Activated CD4-positive, alpha-beta T cell treated with anti-CD3 and anti-CD28 coated beads, Interleukin-2, amount 10 ng/mL, durations not matched to agents 24 days and 14 days (primary cell): Measurements from ENCODE around the gene ANKRD16. TPM values are rescaled to one million over a fixed set of nuclear protein-coding genes. Genes with fewer than 3 reads are reported as not detected.
"Not testable (repeated sequence)": the region's sequence is repeated elsewhere in the genome, so short reads cannot be mapped to it uniquely, and the experiment has no call there.

ENCODE experiments used
- DNase-seq: peaks from one replicate; pipeline ENCODE4 v3.0.0; 2022
- H3K27ac Mint-ChIP-seq: one replicate; pipeline ENCODE4 v1.8.0; 2022; ENCODE audit warnings: mild to moderate bottlenecking, mixed read lengths
- H3K27me3 Mint-ChIP-seq: one replicate; pipeline ENCODE4 v1.8.0; 2022; ENCODE audit warnings: mixed read lengths
- H3K36me3 Mint-ChIP-seq: one replicate; pipeline ENCODE4 v1.8.0; 2022; ENCODE audit warnings: low read depth, mild to moderate bottlenecking, mixed read lengths
- H3K4me1 Mint-ChIP-seq: one replicate; pipeline ENCODE4 v1.8.0; 2021; ENCODE audit warnings: mixed read lengths
- H3K4me3 Mint-ChIP-seq: one replicate; pipeline ENCODE4 v1.8.0; 2022; ENCODE audit warnings: mild to moderate bottlenecking, moderate library complexity, mixed read lengths
- H3K9me3 Mint-ChIP-seq: one replicate; pipeline ENCODE4 v1.8.0; 2021; ENCODE audit warnings: mixed read lengths
- intact Hi-C: fragments of 100-400 bp; cut with micrococcal nuclease; formaldehyde crosslinking; loops from one replicate; pipeline ENCODE4 v1.15.1; 2023
- total RNA-seq: library from RNA; stranded (reverse); gene quantifications from 2 replicates; pipeline ENCODE4 v1.2.3, GENCODE V29; 2022

ANKRD16 gene
- total RNA-seq, 1 donor from 2014 or later, result 12.2 TPM

DNA sequence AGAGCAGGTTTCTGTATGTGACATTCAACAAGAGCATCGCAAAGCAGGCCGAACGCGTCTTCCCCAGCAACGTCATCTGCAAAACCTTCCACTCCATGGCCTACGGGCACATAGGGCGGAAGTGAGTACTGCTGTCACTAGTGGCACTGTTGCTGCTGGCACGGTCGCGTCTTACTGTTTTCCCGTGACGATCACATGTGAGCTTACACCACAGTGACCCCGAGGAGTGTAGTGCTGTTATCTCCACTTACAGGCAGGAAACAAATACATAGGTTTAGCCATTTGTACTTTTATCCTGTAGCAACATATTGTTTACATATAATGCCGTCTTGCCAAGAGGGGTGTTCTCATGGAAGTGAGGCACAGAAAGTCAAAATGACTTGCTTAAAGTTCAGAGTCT, 25.8 kb upstream of the ANKRD16 start:
- DNase-seq, result no peak
- peaks cover 65% of the 10 kb centered on the region for H3K36me3 Mint-ChIP-seq
- H3K4me1 Mint-ChIP-seq, result peaks cover 3% of the 10 kb centered on the region
- intact Hi-C loops, result no loop called here
- H3K4me3 Mint-ChIP-seq, result no peak overlapping the region
- H3K27ac Mint-ChIP-seq, result no peak overlapping the region
- H3K9me3 Mint-ChIP-seq, result no peaks in the 10 kb centered on the region
- no peaks in the 10 kb centered on the region for H3K27me3 Mint-ChIP-seq

DNA sequence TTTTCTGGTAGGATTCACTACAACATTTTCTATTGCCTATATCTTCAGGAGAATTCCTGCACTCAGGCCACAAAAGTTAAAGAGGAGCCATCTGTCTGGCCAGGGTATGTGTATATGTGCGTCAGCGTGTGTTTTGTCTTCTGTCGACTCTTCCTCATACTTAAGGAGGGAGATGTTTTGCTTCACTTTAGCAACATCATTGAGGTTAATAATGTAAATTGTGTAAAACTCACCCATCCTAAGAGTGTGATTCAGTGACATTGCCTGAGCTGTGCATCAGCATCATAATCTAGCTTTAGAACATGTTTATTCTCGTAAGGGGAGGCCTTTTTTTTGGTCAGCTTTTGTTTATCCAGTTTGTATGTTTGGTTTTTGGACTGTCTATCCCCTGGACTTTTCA, 24.0 kb upstream of the ANKRD16 start:
- Mint-ChIP-seq H3K36me3 (peaks cover 66% of the 10 kb centered on the region), H3K9me3 (no peaks in the 10 kb centered on the region), H3K4me1 (peaks cover 3% of the 10 kb centered on the region), H3K4me3 (no peak overlapping the region), H3K27ac (no peak overlapping the region), H3K27me3 (no peaks in the 10 kb centered on the region)
- intact Hi-C loops, result no loop called here
- no peak for DNase-seq

DNA sequence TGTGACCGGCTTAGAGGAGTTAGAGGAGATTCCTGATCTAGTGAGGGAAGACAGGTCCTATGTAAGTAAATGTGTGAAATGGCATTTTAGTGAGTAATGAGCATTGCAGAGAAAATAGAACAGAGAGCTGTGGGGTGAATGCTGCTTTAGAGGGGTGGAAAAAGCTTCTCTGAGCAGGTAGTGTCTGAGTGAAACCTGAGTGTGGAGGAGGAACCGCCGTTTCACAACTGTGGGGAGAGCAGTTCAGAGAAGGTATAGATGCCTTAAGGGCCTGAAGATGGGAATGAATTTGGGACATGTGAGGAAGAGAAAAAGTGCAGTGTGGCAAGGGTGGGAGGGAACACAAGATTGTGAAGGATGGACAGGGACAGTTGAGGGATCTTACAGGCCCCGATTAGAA, 22.0 kb upstream of the ANKRD16 start:
- intact Hi-C loops, result no loop called here
- Mint-ChIP-seq H3K9me3 (no peaks in the 10 kb centered on the region), H3K27me3 (no peaks in the 10 kb centered on the region), H3K4me3 (no peak overlapping the region), H3K27ac (peak overlapping the region; percentile 31), H3K36me3 (peaks cover 67% of the 10 kb centered on the region), H3K4me1 (peaks cover 4% of the 10 kb centered on the region)
- no peak for DNase-seq

DNA sequence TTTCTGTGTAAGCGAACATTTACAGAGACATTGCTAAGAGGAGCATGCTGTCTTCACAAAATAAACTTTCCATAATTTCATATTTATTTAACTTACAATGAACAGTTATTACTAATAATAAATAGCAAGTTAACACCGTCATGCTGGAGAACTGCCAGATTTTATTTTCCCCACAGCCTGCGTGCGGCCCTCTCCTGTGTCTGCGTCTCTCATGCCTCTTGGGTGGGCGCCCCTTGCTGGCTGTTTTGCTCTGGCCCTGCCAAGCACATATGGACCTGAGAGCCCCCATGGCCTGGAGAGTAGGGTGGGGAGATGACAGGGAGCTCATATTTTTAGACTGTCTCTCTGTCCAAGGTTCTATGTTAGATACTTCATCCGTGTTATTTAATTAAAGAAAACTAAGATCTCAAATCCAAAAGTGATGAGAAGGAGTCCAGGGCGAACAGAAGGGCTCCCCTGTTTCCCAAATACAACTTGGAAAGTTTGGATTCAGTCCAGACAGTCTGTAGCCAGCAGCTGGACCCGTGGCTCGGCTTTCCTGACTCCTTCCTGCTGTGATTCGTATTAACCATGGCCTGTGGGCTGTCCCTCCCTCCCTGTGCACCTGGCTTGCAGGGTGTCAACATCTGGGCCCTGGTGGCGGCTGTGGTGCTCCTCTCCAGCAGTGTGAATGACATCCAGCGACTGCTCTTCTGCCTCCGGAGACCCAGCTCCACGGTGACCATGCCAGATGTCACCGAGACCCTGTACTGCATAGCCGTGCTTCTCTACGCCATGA, 20.8 kb upstream of the ANKRD16 start:
- peaks cover 7% of the 10 kb centered on the region for H3K4me1 Mint-ChIP-seq
- no peak for DNase-seq
- no peaks in the 10 kb centered on the region for H3K9me3 Mint-ChIP-seq
- peaks cover 64% of the 10 kb centered on the region for H3K36me3 Mint-ChIP-seq
- intact Hi-C loops, result no loop called here
- H3K27ac Mint-ChIP-seq, result peak overlapping the region; percentile 43
- no peak overlapping the region for H3K4me3 Mint-ChIP-seq
- no peaks in the 10 kb centered on the region for H3K27me3 Mint-ChIP-seq

DNA sequence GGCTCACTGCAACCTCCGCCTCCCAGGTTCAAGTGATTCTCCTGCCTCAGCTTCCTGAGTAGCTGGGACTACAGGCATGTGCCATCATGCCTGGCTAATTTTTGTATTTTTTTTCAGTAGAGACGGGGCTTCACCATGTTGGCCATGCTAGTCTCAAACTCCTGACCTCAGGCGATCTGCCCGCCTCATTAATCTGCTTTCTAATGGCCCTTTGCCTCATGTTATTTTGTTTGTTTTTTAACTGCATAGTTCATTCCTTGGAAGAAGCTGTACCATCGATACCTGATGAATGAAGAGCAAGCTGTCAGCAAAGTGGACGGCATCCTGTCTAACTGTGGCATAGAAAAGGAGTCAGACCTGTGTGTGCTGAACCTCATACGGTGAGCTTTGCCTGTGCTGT, 19.0 kb upstream of the ANKRD16 start:
- peaks cover 13% of the 10 kb centered on the region for H3K4me1 Mint-ChIP-seq
- H3K27ac Mint-ChIP-seq, H3K4me3 Mint-ChIP-seq, DNase-seq, H3K27me3 Mint-ChIP-seq, H3K9me3 Mint-ChIP-seq, intact Hi-C loops: not testable (repeated sequence)
- peaks cover 63% of the 10 kb centered on the region for H3K36me3 Mint-ChIP-seq

DNA sequence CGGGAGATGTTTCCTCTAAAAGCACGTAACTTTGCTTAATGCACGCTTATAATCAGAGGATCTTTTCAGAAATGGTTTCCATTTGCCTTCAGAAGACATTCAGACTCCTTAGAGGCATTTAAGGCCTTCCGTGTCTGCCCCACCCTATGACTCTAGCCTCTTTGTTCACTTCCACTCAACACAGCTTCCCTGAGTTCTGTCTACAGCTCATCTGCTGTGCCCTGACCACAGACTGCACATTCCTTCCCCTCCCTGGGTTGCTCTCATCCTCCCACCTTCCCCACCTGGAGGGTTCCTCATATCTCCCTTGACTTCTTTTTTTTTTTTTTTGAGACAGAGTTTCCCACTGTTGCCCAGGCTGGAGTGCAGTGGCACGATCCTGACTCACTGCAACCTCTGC, 17.0 kb upstream of the ANKRD16 start:
- Mint-ChIP-seq H3K9me3 (no peaks in the 10 kb centered on the region), H3K4me1 (peaks cover 14% of the 10 kb centered on the region), H3K27me3 (no peaks in the 10 kb centered on the region), H3K27ac (no peak overlapping the region), H3K36me3 (peaks cover 65% of the 10 kb centered on the region), H3K4me3 (no peak overlapping the region)
- DNase-seq, result no peak
- intact Hi-C loops, result no loop called here

DNA sequence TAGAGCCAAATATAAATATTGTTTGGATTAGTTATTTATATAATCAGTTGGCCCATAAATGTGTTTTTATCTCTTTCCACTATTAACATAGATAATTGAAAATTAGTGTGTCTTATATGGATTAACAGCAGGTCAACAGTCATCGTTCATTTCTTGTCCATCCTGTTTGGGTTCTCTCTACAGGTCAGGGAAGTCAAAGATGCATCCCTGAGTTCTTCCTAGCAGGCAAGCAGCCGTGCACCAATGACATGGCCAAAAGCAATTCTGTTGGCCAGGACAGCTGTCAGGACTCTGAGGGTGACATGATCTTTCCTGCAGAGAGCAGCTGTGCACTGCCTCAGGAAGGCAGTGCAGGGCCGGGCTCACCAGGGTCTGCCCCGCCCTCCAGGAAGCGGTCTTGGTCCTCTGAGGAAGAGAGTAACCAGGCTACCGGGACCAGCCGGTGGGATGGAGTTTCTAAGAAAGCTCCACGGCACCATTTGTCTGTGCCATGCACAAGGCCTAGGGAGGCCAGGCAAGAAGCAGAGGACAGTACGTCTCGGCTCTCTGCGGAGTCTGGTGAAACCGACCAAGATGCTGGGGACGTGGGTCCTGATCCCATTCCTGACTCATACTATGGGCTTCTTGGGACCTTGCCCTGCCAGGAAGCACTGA, 16.3 kb upstream of the ANKRD16 start:
- Mint-ChIP-seq H3K36me3 (peaks cover 60% of the 10 kb centered on the region), H3K4me3 (no peak overlapping the region), H3K4me1 (peaks cover 11% of the 10 kb centered on the region), H3K27ac (no peak overlapping the region), H3K9me3 (no peaks in the 10 kb centered on the region), H3K27me3 (no peaks in the 10 kb centered on the region)
- intact Hi-C loops, result no loop called here
- no peak for DNase-seq

DNA sequence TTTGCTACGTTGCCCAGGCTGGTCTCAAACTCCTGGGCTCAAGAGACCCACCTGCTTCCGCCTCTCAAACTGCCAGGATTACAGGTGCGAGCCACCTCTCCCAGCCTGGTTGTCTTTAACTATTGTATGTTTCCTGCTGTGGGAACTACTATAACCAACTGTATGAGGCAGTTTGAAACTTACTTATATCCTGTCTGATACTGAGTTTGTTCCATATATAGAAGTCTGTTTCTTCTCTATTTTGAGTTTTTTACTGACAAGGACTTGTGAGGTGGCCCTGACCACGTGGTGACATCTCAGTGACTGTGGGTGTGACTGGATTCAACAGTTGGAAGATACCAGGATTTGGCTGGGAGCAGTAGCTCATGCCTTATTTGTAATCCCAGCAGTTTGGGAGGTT, 14.5 kb upstream of the ANKRD16 start:
- DNase-seq, result no peak
- Mint-ChIP-seq H3K4me3 (no peak overlapping the region), H3K9me3 (no peaks in the 10 kb centered on the region), H3K4me1 (peaks cover 11% of the 10 kb centered on the region), H3K36me3 (peaks cover 54% of the 10 kb centered on the region), H3K27ac (peak overlapping the region; percentile 50), H3K27me3 (no peaks in the 10 kb centered on the region)
- intact Hi-C loops, result no loop called here

DNA sequence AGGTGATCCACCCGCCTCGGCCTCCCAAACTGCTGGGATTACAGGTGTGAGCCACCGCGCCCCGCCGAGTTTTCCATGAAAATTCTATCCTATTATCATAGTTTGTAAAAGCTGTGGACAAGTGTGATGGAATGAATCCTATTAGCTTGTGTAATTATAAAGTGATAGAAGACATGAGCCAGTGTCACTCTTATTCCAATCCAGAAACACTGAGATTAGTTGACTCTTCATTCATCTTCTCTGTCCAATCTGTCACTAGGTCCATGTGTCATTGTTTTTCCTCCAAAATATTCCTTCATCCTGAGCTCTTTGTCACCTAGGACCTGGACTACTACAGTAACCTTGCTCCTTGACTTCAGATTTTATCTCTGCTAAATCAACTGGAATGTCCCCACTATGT, 13.9 kb upstream of the ANKRD16 start:
- intact Hi-C loops, result no loop called here
- Mint-ChIP-seq H3K27ac (no peak overlapping the region), H3K27me3 (no peaks in the 10 kb centered on the region), H3K4me1 (peaks cover 11% of the 10 kb centered on the region), H3K9me3 (no peaks in the 10 kb centered on the region), H3K4me3 (no peak overlapping the region), H3K36me3 (peaks cover 53% of the 10 kb centered on the region)
- DNase-seq, result no peak

DNA sequence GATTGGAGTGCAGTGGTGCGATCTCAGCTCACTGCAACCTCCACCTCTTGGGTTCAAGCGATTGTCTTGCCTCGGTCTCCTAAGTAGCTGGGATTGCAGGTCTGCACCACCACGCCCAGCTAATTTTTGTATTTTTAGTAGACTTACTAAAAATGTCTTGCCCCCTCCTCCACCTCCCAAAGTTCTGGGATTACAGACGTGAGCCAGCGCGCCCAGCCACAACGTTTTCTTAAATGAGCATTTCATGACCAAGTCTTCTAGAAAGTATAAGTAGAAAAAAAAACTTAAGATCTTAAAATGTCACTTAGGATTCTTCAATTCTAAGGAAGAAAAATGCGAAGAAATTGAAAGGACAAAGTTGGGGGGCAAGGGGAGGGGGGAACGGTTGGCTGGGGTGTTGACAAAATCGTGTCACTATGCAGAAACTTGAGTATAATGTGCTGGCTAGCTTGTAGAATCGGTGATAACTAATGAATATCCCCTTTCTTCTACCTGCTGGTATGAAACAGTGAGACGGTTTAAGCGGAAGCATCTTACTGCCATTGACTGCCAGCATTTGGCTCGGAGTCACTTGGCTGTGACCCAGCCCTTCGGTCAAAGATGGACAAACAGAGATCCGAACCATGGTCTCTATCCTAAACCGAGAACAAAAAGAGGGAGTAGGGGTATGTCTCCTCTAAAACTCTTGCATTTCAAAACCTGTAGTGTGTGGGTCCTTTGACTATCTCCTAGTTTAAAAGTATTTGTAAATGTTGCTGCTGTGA, 13.0 kb upstream of the ANKRD16 start:
- Mint-ChIP-seq H3K9me3 (no peaks in the 10 kb centered on the region), H3K27ac (no peak overlapping the region), H3K36me3 (peaks cover 54% of the 10 kb centered on the region)

DNA sequence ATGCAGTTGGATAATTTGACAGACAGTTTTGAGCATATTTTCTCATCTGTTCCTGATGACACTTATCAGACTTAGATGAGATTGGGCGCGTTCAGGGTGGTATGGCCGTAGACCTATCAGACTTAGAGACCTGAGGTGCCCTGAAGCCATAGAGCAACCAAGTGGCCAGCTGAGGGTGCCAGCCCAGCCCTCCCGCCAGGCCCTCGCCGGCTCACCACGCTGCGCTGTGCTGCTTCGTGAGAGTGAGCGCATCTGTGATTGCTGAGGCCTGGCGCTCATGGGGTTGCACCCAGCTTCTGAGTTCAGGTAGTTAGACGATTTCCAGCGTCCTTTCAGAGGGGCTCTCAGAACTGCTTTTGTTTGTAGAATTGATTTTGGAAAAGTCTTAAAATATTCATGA, 10.6 kb upstream of the ANKRD16 start:
- no peak overlapping the region for H3K4me3 Mint-ChIP-seq
- H3K36me3 Mint-ChIP-seq, result peaks cover 56% of the 10 kb centered on the region
- H3K27me3 Mint-ChIP-seq, result no peaks in the 10 kb centered on the region
- intact Hi-C loops, result no loop called here
- no peak overlapping the region for H3K27ac Mint-ChIP-seq
- H3K9me3 Mint-ChIP-seq, result no peaks in the 10 kb centered on the region
- no peak for DNase-seq
- peaks cover 23% of the 10 kb centered on the region for H3K4me1 Mint-ChIP-seq

More for the DNA sequence above, 13.0 kb upstream of the ANKRD16 start:
- Mint-ChIP-seq H3K27me3 (no peaks in the 10 kb centered on the region), H3K4me3 (no peak overlapping the region), H3K4me1 (peaks cover 11% of the 10 kb centered on the region)
- intact Hi-C loops, result no loop called here
- no peak for DNase-seq

DNA sequence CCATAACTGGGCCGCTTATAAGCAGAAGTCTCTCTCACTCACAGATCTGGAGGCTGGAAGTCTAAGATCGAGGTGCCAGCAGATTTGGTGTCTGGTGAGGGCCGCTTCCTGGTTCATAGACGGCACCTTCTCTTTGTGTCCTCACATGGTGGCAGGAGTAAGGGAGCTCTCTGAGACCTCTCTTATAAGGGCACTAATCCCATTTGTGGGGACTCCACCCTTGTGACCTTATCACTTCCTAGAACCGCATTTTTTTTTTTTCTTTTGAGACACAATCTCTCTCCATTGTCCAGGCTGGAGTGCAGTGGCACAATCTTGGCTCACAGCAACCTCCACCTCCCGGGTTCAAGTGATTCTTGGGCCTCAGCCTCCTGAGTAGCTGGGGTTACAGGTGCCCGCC, 8.5 kb upstream of the ANKRD16 start:
- H3K27me3 Mint-ChIP-seq, result no peaks in the 10 kb centered on the region
- peaks cover 24% of the 10 kb centered on the region for H3K4me1 Mint-ChIP-seq
- DNase-seq, result no peak
- peaks cover 60% of the 10 kb centered on the region for H3K36me3 Mint-ChIP-seq
- no peak overlapping the region for H3K27ac Mint-ChIP-seq
- H3K4me3 Mint-ChIP-seq, result no peak overlapping the region
- H3K9me3 Mint-ChIP-seq, result no peaks in the 10 kb centered on the region
- intact Hi-C loops, result loop anchor here (10.0 kb wide), 1 partner anchor 453 kb away; no protein-coding TSS in a partner anchor

DNA sequence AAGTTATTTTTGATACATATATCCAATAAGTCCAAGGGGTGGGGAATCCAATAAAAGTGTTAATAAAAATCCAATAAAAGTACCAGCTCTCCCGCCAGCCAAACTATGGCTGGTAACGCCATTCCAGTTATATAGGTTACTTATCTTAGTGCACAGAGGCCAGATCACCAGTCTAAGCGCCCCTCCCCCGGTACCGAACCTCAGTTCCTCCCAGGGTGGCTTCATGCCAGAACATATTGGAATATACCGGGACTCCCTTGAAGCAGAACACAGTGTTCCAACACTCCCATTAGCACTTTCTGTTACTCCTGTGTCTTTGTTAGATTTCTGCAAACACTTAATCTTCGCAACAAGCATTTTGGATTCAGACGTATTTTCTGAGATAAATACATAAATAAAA, 7.8 kb upstream of the ANKRD16 start:
- Mint-ChIP-seq H3K4me3 (no peak overlapping the region), H3K9me3 (no peaks in the 10 kb centered on the region), H3K27ac (no peak overlapping the region), H3K36me3 (peaks cover 60% of the 10 kb centered on the region), H3K4me1 (peaks cover 28% of the 10 kb centered on the region), H3K27me3 (no peaks in the 10 kb centered on the region)
- DNase-seq, result no peak
- intact Hi-C loops, result loop anchor here (10.0 kb wide), 1 partner anchor 453 kb away; no protein-coding TSS in a partner anchor

DNA sequence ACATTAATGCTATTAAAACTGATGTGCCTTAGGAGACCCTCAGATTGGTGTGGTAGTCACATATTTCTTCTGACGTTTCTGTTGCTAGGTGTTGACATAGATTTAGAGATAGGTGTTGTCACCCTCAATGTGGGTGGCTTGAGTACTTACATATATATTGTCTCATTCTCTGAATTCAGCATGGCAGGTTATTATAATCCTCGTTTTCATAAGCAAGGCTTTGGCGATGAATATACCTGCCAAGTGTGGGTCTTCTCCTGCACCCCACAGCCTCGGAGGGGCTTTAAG, 7.3 kb upstream of the ANKRD16 start:
- intact Hi-C loops, result loop anchor here (10.0 kb wide), 1 partner anchor 452 kb away; no protein-coding TSS in a partner anchor
- Mint-ChIP-seq H3K4me3 (no peak overlapping the region), H3K36me3 (peaks cover 58% of the 10 kb centered on the region), H3K27me3 (no peaks in the 10 kb centered on the region), H3K9me3 (no peaks in the 10 kb centered on the region), H3K27ac (no peak overlapping the region), H3K4me1 (peaks cover 33% of the 10 kb centered on the region)
- DNase-seq, result no peak
